OCI-LY1 (cell line): ENCODE data around the gene SEMA3D.

Experiments used
- H2AFZ ChIP-seq: fragments of 200-600 bp; sonication (generic), shearing (Covaris generic); 2 replicates; pipeline ENCODE4 v1.6.0; 2014; ENCODE audit warnings: antibody characterized with exemption, mild to moderate bottlenecking, low read length
- H3F3A ChIP-seq: fragments of 200-600 bp; sonication (generic), shearing (Covaris generic); 2 replicates; pipeline ENCODE4 v1.6.0; 2014; ENCODE audit warnings: mild to moderate bottlenecking, antibody characterized with exemption, low read length, moderate library complexity; ENCODE audit not compliant: insufficient read depth
- H3K27ac ChIP-seq: fragments of 200-600 bp; sonication (generic); 2 replicates; pipeline ENCODE4 v1.5.1; 2014; ENCODE audit warnings: low read length, mixed run types, mild to moderate bottlenecking, low read depth; ENCODE audit not compliant: poor library complexity, severe bottlenecking
- H3K27me3 ChIP-seq: fragments of 200-600 bp; sonication (generic); 2 replicates; pipeline ENCODE4 v1.6.0; 2014; ENCODE audit warnings: antibody characterized with exemption, mild to moderate bottlenecking, low read length, moderate library complexity; ENCODE audit not compliant: insufficient read depth
- H3K36me3 ChIP-seq: fragments of 200-600 bp; sonication (generic); 2 replicates; pipeline ENCODE4 v1.6.1; 2014; ENCODE audit warnings: mild to moderate bottlenecking, antibody characterized with exemption, low read length, moderate library complexity, mixed read lengths; ENCODE audit not compliant: insufficient read depth
- H3K4me1 ChIP-seq: fragments of 200-600 bp; sonication (generic); 2 replicates; pipeline ENCODE4 v1.5.1; 2014; ENCODE audit warnings: mild to moderate bottlenecking, low read length, moderate library complexity; ENCODE audit not compliant: insufficient read depth, severe bottlenecking
- H3K4me2 ChIP-seq: fragments of 200-600 bp; sonication (generic), shearing (Covaris generic); 2 replicates; pipeline ENCODE4 v1.6.1; 2014; ENCODE audit warnings: low read length
- H3K4me3 ChIP-seq: fragments of 200-600 bp; sonication (generic); 2 replicates; pipeline ENCODE4 v1.5.1; 2014; ENCODE audit warnings: low read length, low read depth, mild to moderate bottlenecking, mixed read lengths; ENCODE audit not compliant: poor library complexity, severe bottlenecking
- H3K79me2 ChIP-seq: fragments of 200-600 bp; shearing (Covaris generic); 2 replicates; pipeline ENCODE4 v1.6.1; 2016; ENCODE audit warnings: mixed run types, low read length, mixed read lengths; ENCODE audit not compliant: insufficient read depth
- H3K9ac ChIP-seq: fragments of 200-600 bp; sonication (generic), shearing (Covaris generic); 2 replicates; pipeline ENCODE4 v1.6.1; 2014; ENCODE audit warnings: mild to moderate bottlenecking, low read length, mixed read lengths
- H3K9me2 ChIP-seq: fragments of 200-600 bp; sonication (generic), shearing (Covaris generic); 2 replicates; pipeline ENCODE4 v1.6.1; 2014; ENCODE audit warnings: low read depth, mild to moderate bottlenecking, low read length, mixed read lengths
- H3K9me3 ChIP-seq: fragments of 200-600 bp; shearing (Covaris generic); 2 replicates; pipeline ENCODE4 v1.6.1; 2014; ENCODE audit warnings: low read length, mixed read lengths
- H4K20me1 ChIP-seq: fragments of 200-600 bp; sonication (generic), shearing (Covaris generic); 2 replicates; pipeline ENCODE4 v1.6.0; 2016; ENCODE audit warnings: mild to moderate bottlenecking, low read length; ENCODE audit not compliant: insufficient read depth
- EZH2 ChIP-seq: fragments of 200-600 bp; sonication (generic), shearing (Covaris generic); IDR thresholded peaks from 2 replicates; pipeline ENCODE4 v1.8.0; 2017; ENCODE audit warnings: borderline replicate concordance, mixed run types, mild to moderate bottlenecking, antibody characterized with exemption, low read length, moderate library complexity, mixed read lengths
- TF ChIP-seq, protein P1 (sequence below): fragments of 200-600 bp; sonication (generic), shearing (Covaris generic); IDR thresholded peaks from 2 replicates; pipeline ENCODE4 v1.5.1; 2017; ENCODE audit warnings: mild to moderate bottlenecking, antibody characterized with exemption, low read length, moderate library complexity, mixed read lengths

Gene SEMA3D

GRCh38 chr7:84985073-84985784 is 201.6 kb downstream of the SEMA3D start:
- Histone ChIP-seq H3K4me3 (no peak overlapping the region), H3K27me3 (no peaks in the 10 kb centered on the region), H3K9me3 (no peaks in the 10 kb centered on the region), H3K4me1 (no peaks in the 10 kb centered on the region), H3K36me3 (no peaks in the 10 kb centered on the region), H4K20me1 (no peaks in the 10 kb centered on the region), H2AFZ (no peak overlapping the region), H3K27ac (no peak overlapping the region), H3F3A (no peaks in the 10 kb centered on the region), H3K9me2 (peaks cover 4% of the 10 kb centered on the region; the same call in 1 of the 2 replicates), H3K9ac (no peak overlapping the region), H3K79me2 (no peaks in the 10 kb centered on the region), H3K4me2 (no peak overlapping the region)
- no peak for TF ChIP-seq EZH2
- TF ChIP-seq, protein P1, sequence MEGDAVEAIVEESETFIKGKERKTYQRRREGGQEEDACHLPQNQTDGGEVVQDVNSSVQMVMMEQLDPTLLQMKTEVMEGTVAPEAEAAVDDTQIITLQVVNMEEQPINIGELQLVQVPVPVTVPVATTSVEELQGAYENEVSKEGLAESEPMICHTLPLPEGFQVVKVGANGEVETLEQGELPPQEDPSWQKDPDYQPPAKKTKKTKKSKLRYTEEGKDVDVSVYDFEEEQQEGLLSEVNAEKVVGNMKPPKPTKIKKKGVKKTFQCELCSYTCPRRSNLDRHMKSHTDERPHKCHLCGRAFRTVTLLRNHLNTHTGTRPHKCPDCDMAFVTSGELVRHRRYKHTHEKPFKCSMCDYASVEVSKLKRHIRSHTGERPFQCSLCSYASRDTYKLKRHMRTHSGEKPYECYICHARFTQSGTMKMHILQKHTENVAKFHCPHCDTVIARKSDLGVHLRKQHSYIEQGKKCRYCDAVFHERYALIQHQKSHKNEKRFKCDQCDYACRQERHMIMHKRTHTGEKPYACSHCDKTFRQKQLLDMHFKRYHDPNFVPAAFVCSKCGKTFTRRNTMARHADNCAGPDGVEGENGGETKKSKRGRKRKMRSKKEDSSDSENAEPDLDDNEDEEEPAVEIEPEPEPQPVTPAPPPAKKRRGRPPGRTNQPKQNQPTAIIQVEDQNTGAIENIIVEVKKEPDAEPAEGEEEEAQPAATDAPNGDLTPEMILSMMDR: peak; percentile 21; the same call in 1 of the 2 replicates

DNA sequence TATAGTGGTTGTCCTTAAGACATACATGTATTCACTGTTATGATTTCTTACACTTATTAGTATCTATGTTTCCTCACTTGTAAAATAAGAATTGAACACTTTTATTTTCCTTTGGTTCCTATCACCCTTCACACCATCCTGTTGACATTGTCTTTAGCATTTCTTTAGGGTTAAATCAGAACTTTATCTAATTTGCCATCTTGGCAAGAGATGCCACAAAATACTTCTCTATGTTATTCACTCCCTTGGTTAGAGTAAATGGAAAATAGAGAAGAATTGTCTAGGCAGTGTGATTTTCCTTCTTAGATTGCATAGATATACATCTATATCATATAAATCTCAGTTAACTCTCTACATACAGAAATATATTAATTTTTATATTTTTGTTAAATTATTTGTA is 204.7 kb downstream of the SEMA3D start:
- TF ChIP-seq, protein P1: no peak
- no peak for TF ChIP-seq EZH2
- Histone ChIP-seq H3K9ac (no peak overlapping the region), H4K20me1 (no peaks in the 10 kb centered on the region), H3K9me2 (peaks cover 4% of the 10 kb centered on the region; the same call in 1 of the 2 replicates), H3K9me3 (no peaks in the 10 kb centered on the region), H3F3A (no peaks in the 10 kb centered on the region), H2AFZ (no peak overlapping the region), H3K4me3 (no peak overlapping the region), H3K4me1 (no peaks in the 10 kb centered on the region), H3K27me3 (no peaks in the 10 kb centered on the region), H3K27ac (no peak overlapping the region), H3K79me2 (no peaks in the 10 kb centered on the region), H3K4me2 (no peak overlapping the region), H3K36me3 (no peaks in the 10 kb centered on the region)

- no peaks in the 10 kb centered on the region for H3F3A ChIP-seq
- no peak overlapping the region for H3K9ac ChIP-seq
- TF ChIP-seq, protein P1: no peak
- TF ChIP-seq EZH2: no peak
- peaks cover 4% of the 10 kb centered on the region; the same call in 1 of the 2 replicates for H3K9me2 ChIP-seq
- no peaks in the 10 kb centered on the region for H3K4me1 ChIP-seq
- H4K20me1 ChIP-seq: no peaks in the 10 kb centered on the region
- H3K9me3 ChIP-seq: no peaks in the 10 kb centered on the region
- H2AFZ ChIP-seq: no peak overlapping the region
- no peaks in the 10 kb centered on the region for H3K27me3 ChIP-seq
- no peak overlapping the region for H3K27ac ChIP-seq
- no peaks in the 10 kb centered on the region for H3K79me2 ChIP-seq
- no peak overlapping the region for H3K4me3 ChIP-seq
- no peaks in the 10 kb centered on the region for H3K36me3 ChIP-seq
- no peak overlapping the region for H3K4me2 ChIP-seq
Observed at GRCh38 chr7:84981055-84981976, 205.5 kb downstream of the SEMA3D start.
